Femur (tissue), 1 donor: ENCODE results near the gene RABAC1.
"Not testable (repeated sequence)": the region's sequence is repeated elsewhere in the genome, so short reads cannot be mapped to it uniquely, and the experiment has no call there.

ENCODE experiments used
- DNase-seq: peaks from one replicate; pipeline ENCODE4 v3.0.0-alpha.2; 2017

Gene RABAC1, protein sequence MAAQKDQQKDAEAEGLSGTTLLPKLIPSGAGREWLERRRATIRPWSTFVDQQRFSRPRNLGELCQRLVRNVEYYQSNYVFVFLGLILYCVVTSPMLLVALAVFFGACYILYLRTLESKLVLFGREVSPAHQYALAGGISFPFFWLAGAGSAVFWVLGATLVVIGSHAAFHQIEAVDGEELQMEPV

DNA sequence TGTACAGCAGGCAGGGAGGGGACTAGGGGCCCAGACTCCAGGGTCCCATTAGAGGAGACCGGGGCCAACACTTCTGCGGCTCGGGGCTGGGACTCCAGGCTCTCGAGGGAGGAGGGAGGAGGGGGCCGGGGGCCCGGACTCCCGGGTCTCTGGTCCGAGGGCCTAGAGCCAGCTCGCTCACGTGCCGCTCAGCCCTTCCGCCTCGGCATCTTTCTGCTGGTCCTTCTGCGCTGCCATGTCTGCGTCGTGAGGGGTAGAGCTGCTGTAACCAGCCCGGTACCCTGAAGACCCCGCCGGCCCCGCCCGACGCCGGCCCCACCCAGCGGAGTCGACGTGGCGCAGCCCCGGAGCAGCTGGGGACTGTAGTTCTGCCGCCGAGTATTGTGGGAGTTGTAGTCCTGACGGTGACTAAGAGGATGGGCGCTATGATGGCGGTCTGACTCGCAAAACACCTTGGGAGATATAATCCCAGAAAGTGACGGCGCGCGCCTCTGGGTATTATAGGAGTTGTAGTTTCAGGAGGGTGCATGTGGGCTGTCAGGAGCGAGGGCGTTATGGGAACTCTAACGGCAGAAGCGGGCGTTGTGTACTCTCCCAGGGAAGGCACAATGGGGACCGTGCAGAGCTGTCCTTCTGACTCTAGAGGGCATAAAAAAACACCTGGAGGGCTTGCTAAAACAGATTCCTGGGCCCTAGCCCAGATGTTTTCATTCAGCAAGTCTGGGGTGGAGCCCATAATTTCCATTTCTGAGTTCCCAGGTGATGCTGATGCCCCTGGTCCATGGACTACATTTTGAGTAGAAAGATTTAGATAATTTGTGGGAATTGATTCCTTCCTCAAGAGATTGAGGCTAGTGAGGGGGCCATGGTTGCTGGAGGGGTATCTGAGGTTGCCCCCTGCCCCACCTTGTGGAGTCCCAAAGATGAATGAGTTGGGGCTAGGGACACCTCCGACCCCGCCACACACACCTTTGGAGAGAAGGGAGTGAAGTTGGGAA, at the start of gene RABAC1:
Gene RABAC1, minus strand, starts transcription at position 266 of the 998 bp plus-strand sequence. Its CDS starts 29 bp downstream, at position 237.
- peak; percentile 96 for DNase-seq

DNA sequence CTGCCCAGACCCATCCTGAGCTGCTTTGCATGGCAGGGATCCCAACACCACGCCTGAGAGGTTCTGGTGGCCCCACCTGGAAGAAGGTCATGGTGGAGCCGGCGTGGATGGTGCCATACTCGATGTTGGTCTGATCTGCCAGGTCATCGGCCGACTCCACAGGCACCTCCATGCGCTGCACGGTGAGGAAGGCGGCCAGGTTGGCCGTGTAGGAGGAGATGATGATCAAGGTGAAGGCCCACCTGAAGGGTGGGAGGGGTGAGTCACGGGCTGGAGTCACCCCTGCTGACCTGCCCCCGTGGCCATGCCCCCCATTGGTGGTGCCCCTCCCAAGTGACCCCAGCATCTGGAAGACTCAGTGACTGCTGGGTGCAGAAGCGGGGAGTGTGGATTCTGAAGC, 47.4 kb upstream of the RABAC1 start:
- DNase-seq, result no peak

DNA sequence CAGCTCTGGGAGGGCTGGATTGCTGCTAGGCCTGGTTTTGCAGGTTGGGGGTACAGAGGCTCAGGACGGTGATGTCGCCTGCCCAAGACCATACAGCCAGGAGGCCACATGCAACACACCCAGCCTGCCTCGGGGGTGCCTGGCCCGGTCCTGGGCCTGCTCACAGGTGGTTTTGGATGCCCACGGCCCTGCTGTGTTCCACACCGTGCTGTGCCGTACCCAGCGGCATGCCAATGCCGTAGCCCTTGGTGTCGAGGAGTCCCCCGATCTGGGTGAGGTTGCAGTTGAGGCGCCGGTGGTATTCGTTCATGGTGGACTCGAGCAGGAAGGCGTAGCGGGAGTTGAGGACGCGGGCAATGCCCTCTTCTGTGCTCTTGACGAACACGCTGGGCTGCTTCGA, 46.4 kb upstream of the RABAC1 start:
- DNase-seq, result no peak

DNA sequence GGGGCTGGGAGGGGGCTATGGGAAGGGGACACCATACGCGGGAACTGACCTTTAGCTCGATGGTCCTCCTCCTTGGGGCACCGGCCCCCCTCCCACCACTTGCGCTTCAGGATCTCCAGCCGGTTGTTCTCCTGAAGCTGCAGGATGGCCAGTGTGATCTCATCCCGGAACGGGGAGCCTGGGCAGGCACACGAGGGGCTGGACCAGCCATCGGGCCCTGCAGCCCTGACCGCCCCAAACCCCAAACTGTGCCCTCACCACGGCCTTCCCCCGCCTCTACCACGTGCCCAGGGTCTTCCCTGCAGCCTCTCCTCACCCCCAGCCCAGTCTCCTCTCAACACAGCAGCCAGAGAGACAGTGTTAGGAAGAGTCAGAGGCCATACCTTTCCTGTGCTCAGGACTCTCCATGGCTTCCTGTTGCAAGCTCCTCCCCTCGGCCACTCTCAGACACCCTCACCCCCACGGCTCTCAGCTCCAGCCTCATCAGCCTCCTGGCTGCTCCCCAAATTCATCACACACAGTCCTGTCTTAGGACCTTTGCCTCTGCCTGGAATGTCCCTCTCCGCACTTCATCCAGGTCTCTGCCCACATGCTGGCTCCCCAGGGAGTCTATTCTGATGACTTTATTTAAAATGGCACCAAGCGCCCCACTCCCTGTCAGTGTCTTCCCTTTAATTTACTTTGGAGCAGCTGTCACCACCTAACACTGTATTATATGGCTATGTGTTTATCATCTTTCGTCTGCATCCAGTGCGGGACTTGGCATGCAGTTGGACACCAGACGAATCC, 44.6 kb upstream of the RABAC1 start:
- DNase-seq, result no peak

DNA sequence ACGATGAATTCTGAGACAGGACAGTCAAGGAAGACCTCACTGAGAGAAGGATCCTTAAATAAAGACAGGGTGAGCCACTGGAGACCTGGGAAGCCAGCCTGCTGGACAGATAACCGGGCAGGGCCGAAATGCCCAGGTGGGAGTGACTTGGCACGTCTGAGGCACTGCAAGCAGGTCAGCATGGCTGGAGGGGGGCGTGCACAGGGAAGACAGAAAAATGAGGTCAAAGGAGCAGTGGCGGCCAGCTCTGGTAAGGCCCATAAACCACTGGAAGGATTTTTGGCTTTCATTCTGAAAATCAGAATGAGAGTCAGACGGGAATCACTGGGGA, 40.7 kb upstream of the RABAC1 start:
- DNase-seq, result no peak

DNA sequence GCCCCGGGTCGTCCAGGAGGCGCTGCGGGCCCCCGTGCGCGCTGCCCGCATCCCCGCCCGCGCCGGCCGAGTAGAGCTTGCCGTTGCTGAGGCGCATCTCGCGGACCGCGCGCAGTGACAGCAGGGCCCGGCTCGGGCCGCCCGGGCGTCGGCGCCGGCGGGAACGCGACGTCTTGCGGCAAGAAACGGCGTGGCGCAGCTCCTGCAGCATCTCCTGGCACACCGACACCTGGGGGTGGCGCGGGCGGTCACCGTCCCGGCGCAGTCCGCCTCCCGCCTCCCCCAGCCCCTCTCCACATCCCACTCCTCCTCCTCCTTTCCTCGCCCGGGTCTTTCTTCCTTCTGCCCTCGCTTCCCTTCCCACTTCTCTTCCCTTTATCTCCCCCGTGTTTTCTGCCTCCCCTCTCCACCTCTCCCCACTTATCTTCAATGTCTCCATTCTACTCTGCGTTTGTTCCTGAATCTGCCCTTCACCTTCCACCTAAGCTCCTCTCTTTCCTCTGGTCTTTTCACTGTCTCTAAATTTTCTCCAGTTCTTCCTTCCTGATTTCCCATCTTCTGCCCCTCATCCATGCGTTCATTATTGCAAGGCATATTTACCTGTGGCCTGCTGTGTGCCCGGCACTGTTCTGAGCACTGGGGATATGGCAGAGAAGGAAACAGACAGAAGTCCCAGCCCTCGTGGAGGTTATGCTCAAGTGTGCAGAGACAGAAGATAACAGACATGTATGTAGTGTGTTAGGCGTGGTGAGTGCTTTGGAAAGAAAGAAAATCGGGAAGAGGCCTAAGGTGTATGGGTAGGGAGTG, 40.2 kb upstream of the RABAC1 start:
- no peak for DNase-seq

DNA sequence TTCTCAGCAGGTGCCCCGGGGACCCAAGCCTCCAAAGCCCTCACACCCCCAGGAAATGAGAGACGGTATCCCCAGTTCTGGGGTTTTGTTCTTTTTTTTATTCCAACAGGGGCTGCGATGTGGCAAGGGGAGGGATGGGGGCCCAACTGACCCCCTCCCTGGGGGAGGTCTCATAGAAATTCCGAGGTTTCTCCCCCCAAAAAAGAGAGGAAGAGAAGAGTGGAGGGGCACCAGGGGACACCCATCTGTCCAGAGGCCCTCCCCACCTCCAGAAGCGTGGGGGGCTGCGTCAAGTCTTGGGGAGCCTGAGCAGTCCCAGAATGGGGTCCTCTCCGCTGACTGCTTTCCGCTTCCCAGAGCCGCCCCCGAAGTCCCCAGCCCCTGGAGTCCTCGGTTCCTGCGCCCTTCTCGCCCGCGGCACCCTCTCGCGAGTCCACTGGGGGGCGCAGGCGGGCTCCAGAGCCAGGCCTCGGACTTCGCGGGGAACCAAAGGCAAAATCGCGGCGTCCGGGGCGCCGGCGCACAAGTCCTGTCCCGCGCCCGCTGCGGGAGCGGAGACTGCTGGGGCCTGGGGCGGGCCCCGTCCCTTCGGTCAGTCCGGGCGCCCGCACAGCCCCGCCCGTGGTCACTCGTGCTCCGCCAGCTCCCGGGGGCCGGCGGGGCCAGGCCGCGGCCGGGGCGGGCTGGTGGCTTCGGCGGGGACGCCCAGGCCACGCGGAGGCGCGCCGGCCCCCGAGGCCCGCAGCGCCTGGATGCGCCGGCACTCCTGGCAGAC, 39.3 kb upstream of the RABAC1 start:
- DNase-seq, result no peak

DNA sequence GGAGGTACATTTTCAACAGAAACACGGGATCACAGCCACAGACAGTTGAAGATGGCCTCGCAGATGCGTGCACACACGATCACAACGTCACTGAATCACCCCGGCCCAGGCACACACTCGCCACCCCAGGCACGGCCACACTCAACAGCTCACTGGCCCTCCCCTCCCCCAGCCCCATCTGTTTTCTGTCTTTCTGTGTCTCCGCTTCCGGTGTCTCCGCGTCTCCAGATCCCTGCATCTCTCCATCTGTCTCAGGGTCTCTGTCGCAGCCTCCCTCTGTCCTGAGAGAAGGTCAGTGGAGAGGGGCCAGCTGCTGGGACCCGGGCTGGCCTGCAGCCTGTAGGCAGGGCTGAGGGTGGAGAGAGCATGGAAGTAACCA, 38.7 kb upstream of the RABAC1 start:
- DNase-seq, result no peak

DNA sequence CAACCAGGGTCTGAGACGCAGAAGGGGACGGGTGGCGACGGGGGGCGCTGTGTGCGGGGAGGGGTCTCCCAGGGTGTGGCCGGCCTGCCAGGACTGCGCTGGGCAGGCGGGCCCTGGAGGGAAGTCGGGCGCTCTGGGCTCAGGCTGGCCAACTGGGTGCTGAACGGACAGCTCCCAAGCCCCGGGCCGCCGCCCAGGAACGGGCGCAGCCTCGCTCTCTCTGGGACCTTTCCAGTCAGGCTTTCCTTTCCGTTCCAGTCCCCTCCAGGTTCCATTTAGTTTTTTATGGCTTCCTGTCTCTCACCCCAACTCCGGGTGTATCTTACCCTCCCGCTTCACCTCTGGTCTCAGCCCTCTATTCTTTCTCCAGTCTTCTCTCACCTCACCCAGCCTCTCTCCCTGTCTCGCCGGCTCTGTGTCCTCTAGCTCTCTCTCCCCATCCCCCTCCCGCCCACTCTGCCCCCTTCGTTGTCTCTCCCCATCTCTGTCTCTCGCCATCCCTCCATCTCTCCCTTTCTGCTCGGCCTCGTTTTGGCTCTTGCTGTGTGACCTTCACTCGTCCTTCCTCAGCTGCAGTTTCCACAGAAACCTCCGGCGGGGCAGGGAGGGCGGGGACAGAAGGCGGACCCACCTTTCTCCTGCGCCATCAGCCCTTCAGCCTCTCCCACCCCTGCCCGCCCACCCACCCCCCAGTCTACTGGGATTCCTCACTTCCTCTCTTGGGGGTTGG, 38.2 kb upstream of the RABAC1 start:
- DNase-seq, result peak; percentile 63

DNA sequence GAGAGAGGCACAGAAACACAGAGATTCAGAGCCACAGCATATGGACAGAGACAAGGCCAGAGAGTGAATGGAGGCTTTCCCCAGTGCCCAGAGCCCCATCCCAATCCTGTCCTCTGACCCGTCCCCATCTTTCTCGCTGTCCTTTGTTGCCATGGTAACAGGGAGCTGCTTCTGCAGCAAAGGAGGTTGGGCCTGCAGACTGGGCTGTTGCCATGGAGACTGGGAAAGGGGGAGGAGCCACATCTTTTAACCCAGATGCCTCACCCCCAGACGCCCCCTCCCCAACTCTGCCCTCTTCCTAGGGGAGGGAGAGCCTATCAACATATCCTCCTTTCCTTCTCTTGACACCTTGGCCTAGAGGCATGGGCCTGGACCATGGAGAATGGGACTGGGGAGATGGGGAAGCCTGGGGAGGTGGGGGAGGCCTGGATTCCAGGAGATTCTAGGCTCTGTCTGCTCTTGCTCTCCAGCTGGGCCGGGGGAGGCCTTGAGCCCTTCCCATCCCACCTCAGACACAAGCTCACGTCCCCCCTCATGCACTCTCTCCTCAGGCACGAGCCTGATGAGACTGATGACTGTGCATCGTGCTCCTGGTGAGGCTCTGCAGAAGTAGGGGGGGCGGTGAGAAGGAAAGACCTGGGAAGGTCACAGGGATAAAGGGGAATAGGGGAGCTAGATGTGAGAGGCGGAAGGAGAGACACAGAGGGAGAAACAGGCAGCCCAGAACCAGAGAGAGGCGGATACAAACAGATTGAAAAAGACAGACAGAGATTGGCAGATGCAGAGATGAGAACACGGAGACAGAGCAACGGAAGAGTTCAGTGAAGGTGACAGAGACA, 37.1 kb upstream of the RABAC1 start:
- DNase-seq, result no peak

DNA sequence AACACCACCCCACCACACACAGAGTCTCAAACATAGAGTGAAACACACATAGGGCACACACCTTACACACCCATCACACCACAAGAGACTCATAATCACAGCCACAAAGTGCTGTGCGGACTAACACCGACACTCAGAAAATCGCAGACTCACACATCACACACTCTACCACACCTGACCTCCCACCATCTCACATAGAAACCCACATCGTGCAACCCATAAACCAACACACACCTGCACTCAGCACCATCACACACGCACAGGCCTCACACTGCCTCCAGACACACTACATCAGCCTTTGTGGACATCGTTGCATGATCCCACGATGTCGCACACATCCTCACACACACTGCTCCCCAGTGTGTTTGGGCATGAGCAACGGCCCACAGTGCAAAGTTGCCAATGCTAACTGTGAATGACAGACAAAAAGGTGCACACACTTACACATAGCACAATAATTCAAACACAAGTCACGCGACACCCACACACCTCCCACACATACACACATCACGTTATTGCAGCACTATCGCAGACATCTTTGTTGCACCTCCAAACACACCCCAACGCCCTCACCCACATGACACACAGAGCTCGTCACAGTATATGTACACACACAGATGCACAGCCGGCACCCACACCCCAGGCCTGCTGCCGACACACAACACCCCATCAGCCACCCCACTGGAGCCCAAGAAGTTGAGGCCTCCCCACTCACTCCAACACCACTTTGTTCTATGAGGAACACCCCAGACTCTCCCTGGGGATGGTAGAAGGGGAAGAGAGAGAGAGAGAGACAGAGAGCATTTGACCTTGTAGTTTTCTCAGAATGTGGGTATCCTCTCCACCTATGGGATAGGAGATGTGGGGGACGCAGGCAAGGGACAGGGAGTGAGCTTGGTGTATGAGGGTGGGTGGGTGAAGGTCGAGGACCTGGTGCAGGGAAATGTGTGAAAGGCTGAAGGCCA, 36.2 kb upstream of the RABAC1 start:
- DNase-seq, result no peak

DNA sequence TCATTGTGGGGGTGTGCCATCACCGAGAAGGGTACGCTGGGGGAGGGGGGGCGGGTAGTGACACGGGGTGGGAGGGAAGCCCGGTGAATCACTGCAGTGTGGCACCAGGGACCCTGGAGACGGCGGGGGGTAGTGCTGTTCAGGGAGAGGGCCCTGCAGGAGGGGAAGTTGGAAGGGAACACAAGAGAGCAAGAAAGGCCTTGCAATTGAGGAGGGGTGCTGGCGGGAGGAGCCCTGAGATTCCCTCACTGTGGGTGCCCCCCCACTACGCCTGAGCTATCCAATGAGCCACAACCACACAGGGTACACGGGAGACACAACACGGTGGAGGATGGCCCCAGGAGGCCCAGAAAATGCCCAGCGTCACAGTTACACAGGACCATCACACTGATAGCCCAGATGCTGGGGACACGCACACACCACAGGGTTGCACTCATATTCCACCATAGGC, 35.4 kb upstream of the RABAC1 start:
- no peak for DNase-seq

DNA sequence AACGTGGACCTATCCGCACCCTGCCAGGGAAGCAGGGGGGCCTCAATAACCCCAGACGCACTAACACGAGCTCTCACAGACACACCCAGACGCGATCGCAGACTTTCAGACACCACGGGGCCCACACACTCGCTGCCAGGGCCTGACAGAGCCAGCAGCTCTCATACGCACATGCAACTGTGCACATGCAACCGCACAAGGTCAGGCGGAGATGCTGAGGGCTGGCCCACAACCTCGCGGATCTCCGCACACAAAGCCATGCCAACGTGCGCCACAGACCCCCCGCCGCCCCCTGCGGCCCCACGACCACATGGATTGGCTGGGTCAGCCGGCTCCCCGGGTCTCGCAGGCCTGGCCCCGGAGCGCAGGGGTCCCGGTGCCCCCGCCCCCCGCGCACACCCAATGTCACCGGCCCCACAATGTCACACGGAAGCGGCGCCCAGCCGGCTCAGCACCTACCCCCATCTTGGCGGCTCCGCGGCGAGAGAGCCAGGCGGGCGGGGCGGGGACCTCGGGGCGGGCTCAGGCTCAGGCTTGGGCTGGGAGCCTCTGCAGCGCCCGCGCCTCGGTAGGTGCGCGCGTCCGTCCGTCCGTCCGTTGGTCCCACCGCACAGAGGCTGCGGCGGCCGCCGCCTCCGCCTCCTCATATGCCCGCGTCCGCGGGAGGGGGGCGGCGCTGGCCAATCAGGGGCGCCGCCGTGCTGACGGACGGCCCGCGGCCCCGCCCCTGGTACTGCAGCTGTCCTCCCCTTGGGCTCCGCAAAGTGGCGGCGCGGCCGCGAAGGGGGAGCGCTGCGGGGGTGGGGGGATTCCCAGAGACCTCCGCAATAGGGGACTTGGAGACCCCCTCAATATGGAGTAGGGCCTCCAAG, 34.7 kb upstream of the RABAC1 start, which contains the start of gene ATP1A3:
Gene ATP1A3, minus strand, starts transcription at position 619 of the 872 bp plus-strand sequence. Its CDS starts 154 bp downstream, at position 465.
- peak; percentile 56 for DNase-seq

DNA sequence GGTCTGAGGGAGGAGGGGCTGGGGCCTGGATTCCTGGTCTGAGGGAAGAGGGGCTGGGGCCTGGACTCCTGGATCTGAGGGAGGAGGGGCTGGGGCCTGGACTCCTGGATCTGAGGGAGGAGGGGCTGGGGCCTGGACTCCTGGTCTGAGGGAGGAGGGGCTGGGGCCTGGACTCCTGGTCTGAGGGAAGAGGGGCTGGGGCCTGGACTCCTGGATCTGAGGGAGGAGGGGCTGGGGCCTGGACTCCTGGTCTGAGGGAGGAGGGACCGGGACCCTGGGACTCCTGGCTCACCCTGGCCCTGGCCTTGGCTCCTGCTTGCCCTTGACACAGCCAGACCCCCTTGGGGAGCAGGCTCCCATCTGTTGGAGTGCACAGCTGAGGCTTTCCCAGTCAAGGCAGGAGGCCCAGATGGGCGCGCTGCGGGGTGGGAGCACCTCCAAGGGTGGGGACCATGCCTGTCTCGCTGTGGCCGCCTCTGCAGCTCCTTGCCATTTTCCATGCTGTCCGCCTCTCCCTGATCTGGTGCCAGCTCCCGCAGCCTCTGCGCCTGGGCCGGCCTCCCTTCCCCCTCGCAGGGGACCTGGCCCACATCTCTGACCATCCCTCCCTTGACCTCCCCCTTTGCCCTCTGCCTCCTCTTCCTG, 32.9 kb upstream of the RABAC1 start:
- not testable (repeated sequence) for DNase-seq

DNA sequence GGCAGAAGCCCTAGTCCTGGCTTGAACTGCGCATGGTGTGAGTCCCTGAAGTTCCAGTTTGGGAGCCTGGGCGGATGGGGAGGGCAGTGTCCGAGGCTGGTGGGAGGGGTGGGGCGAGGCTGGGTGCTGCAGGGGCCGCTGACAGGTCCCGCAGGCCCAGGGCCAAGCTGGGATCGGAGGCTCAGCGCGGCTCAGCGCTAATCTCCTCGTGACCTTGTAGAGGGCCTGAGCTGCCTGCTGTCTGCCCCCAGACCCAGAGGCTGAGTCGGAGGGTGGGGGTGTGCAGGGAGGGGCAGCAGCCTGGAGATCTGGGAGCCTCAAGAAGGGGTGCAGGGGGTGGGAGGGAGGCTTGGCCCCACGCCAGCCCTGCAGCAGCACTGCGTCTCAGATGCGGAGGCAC, 31.9 kb upstream of the RABAC1 start:
- no peak for DNase-seq

DNA sequence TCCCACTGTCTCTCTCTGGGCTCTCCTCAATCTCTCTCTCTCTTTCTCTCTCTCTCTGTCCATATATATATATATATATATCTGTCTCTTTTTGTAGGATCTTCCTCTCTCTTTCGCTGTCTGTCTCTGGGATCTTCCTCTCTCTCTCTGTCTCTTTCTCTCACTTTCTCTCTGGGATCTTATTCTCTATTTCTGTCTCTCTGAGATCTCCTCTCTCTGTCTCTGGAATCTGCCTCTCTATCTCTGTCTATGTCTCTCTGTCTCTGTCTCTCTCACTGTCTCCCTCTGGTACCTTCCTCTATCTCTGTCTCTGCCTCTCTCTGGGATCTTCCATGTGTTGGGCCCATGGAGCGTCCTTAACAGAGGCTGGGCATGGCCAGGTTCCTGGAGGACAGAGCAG, 31.5 kb upstream of the RABAC1 start:
- no peak for DNase-seq

DNA sequence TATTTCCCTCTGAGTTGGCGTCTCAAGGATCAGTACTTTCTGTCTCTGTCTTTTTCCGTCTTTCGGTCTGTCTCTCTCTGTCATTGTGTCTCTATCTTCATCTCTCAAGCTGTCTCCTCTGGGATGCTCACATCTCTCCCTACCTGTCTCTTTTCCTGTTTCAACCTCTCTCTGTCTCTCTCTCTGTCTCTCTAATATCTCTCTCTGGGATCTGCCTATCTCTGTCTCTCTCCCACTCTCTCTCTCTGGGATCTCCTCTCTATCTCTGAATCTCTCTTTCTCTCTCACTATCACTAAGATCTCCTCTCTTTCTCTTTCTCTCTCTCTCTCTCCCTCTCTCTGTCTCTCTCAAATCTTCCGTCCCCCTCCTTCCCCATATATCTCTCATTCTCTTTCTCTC, 30.9 kb upstream of the RABAC1 start:
- DNase-seq, result no peak
